CD4-positive, alpha-beta T cell treated with Interleukin-1 beta for 1 hour (primary cell): ENCODE measurements around the gene ARFGEF3.
"Not testable (repeated sequence)": the region's sequence is repeated elsewhere in the genome, so short reads cannot be mapped to it uniquely, and the experiment has no call there.

Source experiments
- DNase-seq, 2 donors: peaks; one replicate each; pipeline ENCODE4 v3.0.0-alpha.2; 2020 to 2022

ARFGEF3 gene, protein sequence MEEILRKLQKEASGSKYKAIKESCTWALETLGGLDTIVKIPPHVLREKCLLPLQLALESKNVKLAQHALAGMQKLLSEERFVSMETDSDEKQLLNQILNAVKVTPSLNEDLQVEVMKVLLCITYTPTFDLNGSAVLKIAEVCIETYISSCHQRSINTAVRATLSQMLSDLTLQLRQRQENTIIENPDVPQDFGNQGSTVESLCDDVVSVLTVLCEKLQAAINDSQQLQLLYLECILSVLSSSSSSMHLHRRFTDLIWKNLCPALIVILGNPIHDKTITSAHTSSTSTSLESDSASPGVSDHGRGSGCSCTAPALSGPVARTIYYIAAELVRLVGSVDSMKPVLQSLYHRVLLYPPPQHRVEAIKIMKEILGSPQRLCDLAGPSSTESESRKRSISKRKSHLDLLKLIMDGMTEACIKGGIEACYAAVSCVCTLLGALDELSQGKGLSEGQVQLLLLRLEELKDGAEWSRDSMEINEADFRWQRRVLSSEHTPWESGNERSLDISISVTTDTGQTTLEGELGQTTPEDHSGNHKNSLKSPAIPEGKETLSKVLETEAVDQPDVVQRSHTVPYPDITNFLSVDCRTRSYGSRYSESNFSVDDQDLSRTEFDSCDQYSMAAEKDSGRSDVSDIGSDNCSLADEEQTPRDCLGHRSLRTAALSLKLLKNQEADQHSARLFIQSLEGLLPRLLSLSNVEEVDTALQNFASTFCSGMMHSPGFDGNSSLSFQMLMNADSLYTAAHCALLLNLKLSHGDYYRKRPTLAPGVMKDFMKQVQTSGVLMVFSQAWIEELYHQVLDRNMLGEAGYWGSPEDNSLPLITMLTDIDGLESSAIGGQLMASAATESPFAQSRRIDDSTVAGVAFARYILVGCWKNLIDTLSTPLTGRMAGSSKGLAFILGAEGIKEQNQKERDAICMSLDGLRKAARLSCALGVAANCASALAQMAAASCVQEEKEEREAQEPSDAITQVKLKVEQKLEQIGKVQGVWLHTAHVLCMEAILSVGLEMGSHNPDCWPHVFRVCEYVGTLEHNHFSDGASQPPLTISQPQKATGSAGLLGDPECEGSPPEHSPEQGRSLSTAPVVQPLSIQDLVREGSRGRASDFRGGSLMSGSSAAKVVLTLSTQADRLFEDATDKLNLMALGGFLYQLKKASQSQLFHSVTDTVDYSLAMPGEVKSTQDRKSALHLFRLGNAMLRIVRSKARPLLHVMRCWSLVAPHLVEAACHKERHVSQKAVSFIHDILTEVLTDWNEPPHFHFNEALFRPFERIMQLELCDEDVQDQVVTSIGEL (N-terminal part only)

DNA sequence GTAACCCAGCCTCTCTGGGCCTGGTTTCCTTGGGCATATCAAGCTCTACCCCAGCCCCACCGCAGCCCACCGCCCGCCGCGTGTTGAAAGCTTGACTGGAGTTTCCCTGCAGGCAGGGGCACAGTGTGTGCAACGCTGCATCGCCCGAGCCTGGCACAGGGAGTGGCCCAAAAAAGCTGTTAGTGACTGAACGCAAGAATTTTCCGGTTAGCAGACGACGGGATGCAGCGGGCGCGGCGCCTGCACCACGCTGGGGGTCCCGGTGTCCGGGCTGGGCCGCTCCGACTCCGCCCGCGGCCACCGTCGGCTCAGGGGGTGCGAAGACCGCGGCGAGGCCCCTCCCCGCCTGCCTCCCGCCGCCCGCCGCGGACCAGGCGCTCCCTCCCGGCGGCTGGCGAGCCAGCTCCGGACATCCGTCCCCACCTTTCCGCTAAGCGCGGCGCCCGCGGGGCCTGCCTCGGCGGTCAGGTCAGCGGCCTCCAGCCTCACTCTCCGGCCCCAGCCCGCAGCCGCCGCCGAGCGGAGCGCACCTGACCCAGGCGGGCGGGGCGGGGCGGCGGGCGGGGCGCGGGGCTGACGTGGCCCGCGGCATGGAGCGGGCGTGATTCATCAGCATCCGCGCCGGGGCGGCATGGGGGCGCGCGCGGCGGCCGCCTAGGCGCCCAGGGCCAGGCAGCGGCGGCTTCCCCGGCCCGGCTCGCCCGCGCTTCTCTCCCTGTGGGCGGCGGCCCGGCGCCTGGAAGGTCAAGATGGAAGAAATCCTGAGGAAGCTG lies at the start of gene ARFGEF3:
ARFGEF3 (plus strand) TSS at position 602 of the 773 bp plus-strand sequence; CDS start at position 750, 148 bp downstream.
- peak; percentile 30 to 31 for DNase-seq

DNA sequence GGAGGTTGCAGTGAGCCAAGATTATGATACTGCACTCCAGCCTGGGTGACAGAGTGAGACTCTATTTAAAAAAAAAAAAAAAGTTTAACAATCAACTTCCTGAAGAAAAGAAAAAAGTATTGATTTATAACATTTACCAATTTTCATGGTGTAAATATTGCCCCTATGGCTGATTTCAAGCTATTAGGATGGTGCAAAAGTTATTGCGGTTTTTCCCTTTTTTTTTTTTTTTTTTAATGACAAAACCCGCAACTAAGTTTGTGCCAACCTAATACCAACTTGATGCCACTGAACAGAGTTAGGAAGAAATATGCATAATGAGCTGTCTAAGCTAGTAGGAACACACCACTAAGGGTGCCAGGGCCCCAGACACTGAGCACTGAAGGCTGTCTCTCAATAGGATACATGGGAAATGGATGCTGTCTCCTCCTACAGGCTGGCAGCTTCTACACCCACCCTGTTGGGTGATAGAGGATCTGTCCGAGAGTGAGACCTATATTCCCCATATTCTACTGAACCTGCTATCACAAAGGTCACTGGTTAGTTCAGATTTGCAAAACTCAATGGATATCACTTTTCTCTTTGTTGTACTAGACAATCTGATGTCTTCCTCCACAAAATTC lies 48.0 kb upstream of the ARFGEF3 start:
- no peak for DNase-seq

DNA sequence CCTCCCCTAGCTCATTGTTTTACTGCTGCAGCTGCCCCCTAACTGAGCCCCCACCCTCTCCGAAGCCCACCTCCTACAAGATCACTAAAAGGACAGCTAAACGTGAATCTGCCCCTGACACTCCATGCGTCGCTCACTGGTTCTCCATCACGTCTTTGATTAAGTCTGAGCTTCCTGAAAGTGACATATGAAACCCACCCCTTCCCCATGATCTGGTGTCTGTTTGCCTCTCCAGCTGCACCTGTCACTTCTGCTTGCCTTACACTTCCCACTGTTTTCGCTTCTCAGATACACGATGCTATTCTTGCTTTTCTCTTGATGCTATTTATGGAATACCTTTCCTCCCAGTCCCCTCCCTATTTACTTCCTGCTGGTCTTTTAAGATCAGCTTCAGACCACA lies 46.5 kb upstream of the ARFGEF3 start:
- DNase-seq, result no peak

DNA sequence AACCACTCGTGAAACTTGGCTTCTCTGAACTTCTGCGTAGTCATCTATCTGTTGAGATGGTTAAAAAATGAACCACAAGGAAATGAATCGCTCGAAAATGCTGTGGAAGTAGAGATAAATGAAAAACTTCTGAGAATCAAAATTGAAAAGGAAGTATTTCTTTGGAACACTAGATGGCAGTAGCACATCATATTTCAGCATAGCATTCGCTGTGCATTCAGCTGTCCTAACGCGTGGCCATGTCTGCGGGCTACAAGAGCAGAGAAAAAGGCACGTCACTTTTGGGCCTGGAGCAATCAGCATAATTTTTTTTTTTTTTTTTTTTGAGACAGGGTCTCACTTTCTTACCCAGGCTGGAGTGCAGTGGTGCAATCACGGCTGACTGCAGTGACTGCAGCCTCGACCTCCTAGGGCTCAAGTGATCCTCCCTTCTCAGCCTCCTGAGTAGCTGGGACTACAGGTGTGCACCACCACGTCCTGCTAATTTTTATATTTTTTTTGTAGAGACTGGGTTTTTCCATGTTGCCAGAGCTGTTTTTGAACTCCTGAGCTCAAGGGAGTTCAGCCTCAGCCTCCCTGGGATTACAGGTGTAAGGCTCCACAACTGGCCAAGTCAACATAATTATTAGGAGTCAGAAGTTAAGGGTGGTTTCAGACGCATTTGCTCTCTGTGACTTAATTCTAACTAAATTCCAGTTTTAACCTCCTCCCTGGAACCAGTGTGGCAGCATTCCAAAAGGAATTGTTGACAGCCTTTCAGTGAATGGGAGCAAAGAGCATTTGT lies 45.7 kb upstream of the ARFGEF3 start:
- peak; percentile 46 to 68 for DNase-seq

DNA sequence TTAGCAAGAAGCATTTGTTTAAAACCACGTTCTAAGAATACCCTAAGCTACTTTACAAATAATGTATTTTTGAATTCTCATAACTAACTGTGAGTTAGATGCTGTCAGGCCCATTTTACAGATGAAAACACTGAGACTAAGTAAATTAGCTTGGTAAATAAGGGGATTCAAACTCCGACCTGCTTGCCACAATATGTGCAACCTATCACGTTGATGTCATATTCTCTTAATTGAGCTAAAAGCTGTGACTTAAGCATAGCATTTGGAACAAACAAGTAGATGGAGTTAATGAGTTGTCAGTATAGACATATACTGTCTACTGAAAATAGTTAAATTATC lies 45.1 kb upstream of the ARFGEF3 start:
- no peak for DNase-seq

DNA sequence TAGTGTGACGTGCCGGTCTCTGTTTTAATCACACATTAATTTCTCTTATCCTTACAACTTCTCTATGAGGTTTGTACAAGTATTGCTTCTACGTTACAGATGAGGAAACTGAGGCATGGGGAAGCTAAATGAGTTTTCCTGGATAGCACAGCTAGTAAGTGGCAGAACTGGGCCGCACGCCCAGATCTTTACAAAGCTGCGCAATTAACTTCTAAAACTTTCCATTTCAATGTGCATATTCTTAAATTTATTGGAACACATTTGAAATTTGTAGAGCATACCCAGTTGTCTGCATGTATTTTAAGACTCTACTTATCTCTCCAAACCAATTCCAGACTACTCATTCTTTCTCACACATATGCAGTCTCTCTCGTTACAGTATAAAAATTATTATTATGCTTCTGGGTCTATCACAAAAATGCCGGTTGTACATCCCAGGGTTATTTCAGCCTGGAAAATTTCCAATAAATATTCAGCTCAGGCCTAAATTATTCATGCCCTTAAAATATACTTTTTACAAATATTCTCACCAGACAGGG lies 44.3 kb upstream of the ARFGEF3 start:
- no peak for DNase-seq

DNA sequence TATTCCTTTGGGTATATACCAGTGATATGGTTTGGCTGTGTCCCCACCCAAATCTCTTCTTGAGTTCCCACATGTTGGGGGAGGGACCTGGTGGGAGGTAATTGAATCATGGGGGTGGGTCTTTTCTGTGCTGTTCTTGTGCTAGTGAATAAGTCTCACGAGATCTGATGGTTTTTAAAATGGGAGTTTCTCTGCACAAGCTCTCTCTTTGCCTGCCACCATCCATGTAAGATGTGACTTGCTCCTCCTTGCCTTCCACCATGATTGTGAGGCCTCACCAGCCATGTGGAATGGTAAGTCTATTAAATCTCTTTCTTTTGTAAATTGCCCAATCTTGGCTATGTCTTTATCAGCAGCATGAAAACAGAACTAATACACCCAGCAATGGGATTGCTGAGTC lies 42.5 kb upstream of the ARFGEF3 start:
- not testable (repeated sequence) for DNase-seq

DNA sequence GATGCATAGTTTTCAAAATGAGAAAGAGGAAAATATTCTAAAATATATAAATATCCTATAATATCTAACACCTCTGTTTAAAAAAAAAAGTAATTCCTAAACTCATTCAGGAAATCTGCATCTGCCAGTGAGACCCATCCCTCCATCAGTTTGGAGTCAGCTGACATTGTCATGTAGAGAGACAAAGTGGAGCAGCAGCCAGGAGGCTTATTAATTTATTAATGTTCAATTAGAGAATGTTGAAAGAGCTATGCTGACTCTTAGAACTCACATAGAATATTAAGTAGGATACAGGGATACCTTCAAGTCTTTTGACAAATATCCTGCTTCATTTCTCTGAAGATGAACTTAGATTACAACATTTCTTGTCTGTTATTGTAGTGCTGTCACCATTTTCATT lies 41.8 kb upstream of the ARFGEF3 start:
- no peak for DNase-seq

DNA sequence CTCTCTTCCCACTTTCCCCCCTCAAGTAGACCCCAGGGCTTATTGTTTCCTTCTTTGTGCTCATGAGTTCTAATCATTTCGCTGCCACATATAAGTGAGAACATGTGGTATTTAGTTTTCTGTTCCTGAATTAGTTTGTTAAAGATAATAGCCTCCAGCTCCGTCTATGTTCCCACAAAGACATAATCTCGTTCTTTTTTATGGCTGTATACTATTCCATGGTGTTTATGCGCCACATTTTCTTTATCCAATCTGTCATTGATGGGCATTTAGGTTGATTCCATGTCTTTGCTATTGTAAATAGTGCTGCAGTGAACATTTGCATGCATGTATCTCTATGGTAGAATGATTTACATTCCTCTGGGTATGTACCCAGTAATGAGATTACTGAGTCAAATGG lies 37.6 kb upstream of the ARFGEF3 start:
- DNase-seq, result no peak

DNA sequence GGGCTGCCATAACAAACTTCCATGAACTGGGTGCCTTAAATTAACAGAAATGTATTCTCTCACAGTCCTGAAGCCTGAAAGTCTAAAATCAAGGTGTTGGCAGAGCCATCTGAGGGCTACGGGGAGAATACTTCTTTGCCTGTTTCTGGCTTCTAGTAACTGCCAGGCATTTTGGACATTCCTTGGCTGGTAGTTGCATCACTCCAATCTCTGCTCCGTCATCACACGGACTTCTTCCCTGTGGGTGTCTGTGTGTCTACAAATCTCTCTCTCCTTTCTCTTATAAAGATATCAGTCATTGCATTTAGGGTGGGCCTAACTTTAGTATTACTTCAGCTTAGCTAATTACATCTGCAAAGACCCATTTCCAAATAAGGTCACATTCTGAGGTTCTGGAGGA lies 33.6 kb upstream of the ARFGEF3 start:
- DNase-seq, result no peak

DNA sequence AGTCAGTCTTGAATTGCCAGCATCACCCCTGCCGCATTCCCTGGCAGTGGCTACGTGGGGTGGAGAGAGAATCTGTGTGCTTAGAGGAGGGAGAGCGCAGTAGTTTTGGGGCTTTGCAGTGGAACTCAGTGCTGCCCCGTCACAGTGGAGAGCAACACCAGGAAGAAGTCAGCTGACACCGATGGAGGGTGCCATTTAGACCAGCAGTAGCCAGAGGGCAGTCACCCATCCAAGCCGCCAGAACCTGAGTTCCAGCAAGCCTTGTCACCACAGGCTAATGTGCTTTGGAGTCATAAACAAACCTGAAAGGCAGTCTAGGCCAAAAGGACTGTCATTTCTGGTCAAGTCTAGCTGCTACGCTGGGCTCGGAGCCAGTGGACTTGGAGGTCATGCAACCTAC lies 32.5 kb upstream of the ARFGEF3 start:
- DNase-seq, result no peak

DNA sequence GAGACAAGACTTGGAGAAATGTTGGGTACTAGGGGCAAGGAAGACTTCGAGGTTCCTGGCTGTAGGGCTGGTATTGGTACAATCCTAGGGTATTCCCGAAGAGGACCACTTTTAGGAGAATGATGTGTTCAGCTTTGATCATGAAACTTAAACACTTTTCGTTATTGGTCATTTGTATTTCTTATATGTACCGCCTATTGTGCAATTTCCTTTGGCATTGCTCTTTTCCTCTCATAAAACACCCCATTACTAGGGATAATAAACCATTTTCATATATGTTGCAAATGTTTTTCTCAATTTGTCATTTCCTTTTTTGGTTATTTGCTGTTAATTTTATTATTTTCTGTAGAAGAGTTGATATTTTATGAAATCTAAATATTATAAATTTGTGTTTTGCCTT lies 18.9 kb upstream of the ARFGEF3 start:
- DNase-seq, result no peak

DNA sequence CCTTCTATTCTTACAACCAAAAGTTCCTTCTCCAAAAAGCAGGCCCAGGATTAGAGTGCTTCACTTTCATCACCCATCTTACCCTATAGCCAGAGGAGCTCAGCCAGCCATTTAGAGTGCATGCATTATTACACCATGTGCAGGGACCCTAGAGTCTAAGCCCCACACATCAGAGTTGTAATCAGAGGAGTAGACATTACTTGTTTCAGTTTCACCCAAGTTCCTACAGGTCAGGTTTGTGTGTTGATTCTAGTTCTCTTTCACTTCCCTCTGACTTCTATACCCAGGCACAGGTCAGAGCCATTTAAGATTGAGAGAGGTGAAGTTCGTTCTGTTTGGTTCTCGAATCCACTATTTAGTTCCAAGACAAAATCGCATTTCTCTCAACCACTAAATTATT lies 16.3 kb upstream of the ARFGEF3 start:
- DNase-seq, result no peak

DNA sequence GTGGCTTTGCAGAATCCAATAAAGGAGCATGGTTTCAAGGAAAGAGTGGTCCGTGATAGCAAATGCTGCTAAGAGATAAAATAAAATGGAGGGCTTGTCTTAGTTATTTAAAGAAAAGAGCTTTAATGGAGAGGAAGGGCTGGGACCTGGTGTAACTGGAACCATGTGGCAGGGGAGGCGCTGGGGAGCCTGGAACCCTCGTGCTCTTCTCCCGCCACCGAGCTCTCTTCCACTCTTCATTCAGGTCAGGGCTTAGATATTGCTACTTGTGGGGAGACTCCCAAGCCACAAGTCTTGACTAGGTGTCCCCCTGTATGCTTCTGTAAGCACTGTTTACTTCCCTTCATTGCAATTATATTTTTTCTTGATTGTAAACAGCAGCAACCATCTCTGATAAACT lies 15.2 kb upstream of the ARFGEF3 start:
- no peak for DNase-seq

DNA sequence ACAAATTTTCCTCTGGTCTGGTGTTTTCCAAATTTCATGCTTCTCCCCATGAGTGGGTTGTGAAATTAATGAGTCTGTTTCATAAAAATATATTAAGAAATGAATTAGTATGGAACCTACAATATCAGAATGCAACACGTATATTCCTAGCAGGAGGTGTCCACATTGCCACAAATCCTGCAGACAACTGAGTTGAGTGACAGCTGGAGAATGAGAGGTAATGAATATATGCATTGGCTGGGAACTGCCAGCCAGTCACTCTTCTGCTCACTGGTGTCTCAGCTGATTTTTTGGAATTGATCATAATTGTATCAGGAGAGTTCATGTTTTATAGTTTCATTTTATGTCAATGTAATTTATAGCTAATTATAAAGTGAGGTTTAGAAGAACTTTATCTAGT lies 6.3 kb upstream of the ARFGEF3 start:
- no peak for DNase-seq

DNA sequence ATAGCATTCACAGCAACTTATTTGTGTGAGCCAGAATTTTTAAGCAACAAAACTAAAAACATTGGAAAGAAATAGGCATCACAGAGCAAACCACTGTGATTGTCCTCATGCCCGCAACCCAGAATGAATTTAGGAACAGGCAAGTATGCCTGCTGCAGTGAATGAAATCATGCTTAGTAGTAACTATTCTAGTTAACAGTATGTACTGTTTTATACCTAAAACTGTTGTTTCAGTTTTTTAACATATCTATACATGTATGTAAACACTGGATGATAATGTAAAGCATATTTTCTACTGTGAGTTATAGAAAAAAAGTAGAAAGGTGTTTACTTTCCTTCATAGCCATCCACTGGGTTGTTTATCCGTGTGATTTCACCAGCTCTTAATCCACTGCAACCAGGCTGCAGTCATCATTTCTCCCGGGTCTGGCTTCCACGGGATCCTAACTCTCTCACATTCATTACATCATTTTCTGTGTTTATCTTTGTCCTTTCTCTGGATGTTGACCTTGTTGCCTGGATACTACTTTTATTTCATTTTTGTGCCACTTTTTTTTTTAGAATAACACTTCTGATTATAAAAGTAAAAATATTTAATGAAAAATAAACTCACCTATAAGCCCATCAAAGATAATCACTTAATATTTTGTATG lies 3.6 kb upstream of the ARFGEF3 start:
- DNase-seq, result no peak

DNA sequence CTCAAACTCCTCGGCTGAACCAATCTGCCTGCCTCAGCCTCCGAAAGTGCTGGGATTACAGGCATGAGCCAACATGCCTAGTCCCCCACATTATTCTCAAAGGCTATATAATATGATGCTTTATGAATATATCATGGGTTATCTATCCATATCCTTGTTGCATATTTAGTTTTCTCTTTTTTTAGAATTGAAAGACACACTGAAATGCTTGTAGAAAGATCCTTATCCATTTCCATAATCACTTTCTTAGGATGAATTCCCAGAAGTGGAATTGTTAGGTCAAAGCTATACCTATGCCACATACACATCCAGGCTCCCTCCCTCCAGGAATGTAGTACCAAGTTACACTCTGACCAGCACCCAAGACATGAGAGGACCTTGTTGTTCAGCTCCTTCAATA lies 2.5 kb upstream of the ARFGEF3 start:
- no peak for DNase-seq

DNA sequence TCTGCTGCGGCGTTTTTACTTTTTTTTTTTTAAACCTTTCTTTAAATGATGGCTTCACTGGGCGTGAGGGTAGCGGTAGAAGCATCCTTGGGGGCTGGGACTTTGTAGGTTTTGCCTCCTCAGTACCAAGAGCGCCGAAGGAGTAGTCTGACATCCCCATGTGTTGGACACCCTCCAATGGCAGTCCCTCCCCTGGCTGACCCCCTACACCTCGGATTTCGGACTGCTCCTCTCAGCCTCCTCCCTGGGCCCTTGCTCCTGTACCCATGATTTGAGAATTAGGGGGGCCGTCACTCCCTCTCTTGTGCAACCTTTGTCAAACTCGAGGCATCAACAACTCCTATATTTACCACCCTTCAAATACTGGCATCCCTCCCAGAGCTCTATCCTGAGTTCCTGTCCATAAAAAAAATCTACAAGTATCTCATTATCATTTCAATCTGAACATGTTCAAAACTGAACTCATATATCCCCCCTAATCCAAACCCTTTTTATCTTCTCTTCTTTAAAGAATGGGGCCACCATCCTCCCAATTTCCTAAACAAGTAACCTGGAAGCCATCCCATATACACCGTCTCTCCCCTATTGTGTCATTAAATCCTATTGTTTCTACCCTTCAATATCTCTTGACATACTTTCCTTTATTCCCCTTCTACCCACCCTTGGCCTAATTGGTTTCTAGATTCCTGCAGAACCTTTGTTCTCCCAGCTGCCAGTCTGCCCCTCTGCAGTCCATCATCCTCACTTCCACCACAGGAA lies 1.2 kb upstream of the ARFGEF3 start:
- no peak for DNase-seq

DNA sequence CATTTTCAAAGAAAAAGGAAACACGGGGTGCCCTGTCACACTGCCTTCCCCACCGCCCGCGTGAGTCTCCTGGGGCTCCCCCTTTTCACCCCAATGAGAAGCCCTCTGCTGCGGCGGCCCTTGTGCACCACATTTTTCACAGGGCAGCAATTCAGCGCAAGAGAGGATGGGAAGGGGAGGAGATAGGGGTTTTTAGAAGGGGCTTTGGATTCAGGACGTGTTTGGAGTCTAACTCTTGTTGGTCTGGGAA lies 726 bp upstream of the ARFGEF3 start:
- no peak for DNase-seq
